Heart left ventricle (tissue), 13 donors: Measurements from ENCODE around the gene UNC93A.

ENCODE experiments used
- CTCF ChIP-seq, 12 donors: fragments of 200-600 bp; sonication (generic) in 4 of 12; IDR thresholded peaks; one replicate each; pipeline versions ENCODE4 v1.5.0 to v1.8.0; 2018 to 2022; ENCODE audit warnings: antibody characterized with exemption in 12 of 12, mild to moderate bottlenecking in 5 of 12
- POLR2A ChIP-seq, 2 donors: fragments of 450-650 bp; IDR thresholded peaks; one replicate each; pipeline ENCODE4 v1.6.1; 2017; ENCODE audit warnings: antibody characterized with exemption in 2 of 2, mild to moderate bottlenecking in 2 of 2, moderate library complexity in 2 of 2
- donor health status: ischemic (EF 13 %, LVEDD 7.1; RV severe dilation, severe dysfunction).
- donor health status: DM: no; HTN: yes; CAD: no.
- donor health status: DM: no; HTN: no; CAD: no.
- donor health status: ischemic (EF 25% LVEDD 6.9; RV normal size, moderate dysfunction).
- donor health status: ischemic (EF 25% LVEDD 5.7; RV mildly dilated, moderate dysfunction).
- donor health status: ischemic (EF 35%, LVEDD 5.7; RV mildly dilated, moderate dysfunction).
- donor health status: nonischemic (EF 11% LVEDD 7.7; RV severe dilation, severe dysfunction).
- donor health status: DM: yes; HTN: yes; CAD: no.
- donor health status: PGD.
- donor health status: ischemic (EF 29% LVEDD 5.4; RV normal size, mild dysfunction).
- donor health status: nonischemic (EF 23%, LVEDD 6.1; RV moderate dilation, normal function).

DNA sequence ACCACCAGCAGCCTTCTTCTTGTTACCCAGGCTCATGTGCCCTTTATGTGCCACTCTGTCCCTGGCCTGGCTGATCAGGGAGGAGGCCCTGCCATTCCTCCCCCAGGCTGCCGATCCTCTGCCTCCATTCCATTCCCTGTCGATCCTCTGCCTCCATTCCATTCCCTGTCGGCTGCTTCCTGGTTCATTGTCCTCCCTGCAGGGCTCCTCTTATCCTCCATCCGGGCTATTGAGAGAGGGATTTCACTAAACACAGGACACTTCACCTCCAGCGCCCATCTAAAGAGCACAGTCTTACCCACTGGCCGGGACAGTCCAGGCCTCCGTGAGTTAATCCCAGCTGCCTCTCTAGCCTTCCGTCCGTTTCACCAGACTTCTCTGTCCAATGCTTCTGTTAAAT lies 26.1 kb downstream of the UNC93A start:
- TF ChIP-seq CTCF (IDR thresholded peaks at IDR 0.05) (no peak), POLR2A (IDR thresholded peaks at IDR 0.05) (no peak)
